ENCODE data around the gene MCM5.

MCM5 gene

DNA sequence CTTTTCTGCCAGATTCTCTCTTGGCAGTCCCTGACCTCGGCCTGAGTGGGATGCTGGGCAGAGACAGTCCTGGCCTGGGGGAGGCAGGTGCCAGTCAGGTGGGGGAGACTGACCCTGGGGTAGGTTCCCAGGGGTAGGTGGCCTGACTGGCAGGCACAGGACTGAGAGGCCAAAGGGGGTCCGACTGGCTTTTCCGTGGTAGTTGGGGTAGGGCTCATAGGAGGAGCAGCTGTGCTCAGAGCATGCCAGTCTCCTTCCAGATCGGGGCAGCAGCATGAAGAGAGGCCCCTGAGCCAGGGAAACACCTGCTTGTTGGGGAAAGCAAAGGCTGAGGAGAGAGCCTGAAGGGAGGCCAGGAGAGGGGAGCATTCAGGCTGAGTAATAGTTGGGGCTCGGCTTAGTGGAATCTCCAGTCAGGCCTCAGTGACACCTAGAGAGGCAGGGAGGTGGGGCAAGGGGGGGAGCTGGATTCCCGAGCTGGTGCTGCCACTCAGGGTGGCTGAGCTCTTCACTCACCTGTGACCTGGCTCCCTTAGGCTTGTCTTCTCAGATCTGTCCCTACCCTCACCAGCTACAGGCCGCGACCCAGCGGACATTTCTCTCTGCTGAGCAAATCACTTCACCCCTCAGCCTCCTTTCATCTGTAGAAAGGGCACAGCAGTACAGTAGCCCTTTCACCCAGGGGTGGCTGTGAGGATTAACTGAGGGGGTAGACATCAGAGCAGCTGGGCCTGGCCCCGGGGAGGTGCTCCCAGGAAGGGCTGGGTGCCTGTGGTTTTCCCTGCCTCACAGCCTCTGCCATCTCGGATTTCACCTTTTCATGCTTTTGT lies 26.2 kb downstream of the MCM5 start:
- H3K4me1 ChIP-seq (ENCODE audit: control insufficient read depth in 5 of 5, insufficient read depth in 5 of 5, low read length in 5 of 5): peaks cover 3 to 4% (median 3%) of the 10 kb centered on the region in 5 donors
- H3K4me3 ChIP-seq (ENCODE audit: low read depth in 1 of 5, low read length in 5 of 5): no peak overlapping the region
- H3K27me3 ChIP-seq (ENCODE audit: control insufficient read depth in 5 of 5, insufficient read depth in 4 of 5, low read length in 5 of 5): no peaks in the 10 kb centered on the region
- no peak overlapping the region for H3K9ac ChIP-seq (ENCODE audit: low read length in 5 of 5)
- peaks cover 0 to 60% (median 37%) of the 10 kb centered on the region in 5 donors for H3K36me3 ChIP-seq (ENCODE audit: control insufficient read depth in 5 of 5, insufficient read depth in 5 of 5, low read length in 5 of 5)
- no peak overlapping the region for H3K27ac ChIP-seq (ENCODE audit: low read depth, low read length)
- no peaks in the 10 kb centered on the region for H3K9me3 ChIP-seq (ENCODE audit: control insufficient read depth in 5 of 5, low read length in 5 of 5)

DNA sequence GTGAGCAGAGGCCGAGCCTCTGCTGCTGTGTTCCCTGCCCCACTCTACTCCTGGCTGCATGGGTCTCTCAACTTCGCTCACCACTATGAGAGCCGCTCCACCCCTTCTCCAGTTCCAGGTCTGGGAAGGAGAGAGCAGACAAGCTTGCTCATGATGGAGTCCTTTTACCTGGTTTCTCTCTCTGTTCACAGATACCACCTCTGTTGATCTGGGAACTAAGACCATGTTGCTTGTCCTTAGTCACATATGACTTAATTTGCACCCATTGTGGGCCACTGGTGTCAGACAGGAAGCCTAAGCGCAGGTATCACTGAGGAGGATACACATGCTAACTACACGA lies 26.8 kb downstream of the MCM5 start:
- H3K27ac ChIP-seq (ENCODE audit: low read depth, low read length): no peak overlapping the region
- no peaks in the 10 kb centered on the region for H3K27me3 ChIP-seq (ENCODE audit: control insufficient read depth in 5 of 5, insufficient read depth in 4 of 5, low read length in 5 of 5)
- no peak overlapping the region for H3K4me3 ChIP-seq (ENCODE audit: low read depth in 1 of 5, low read length in 5 of 5)
- peaks cover 0 to 54% (median 31%) of the 10 kb centered on the region in 5 donors for H3K36me3 ChIP-seq (ENCODE audit: control insufficient read depth in 5 of 5, insufficient read depth in 5 of 5, low read length in 5 of 5)
- no peak overlapping the region for H3K9ac ChIP-seq (ENCODE audit: low read length in 5 of 5)
- H3K4me1 ChIP-seq (ENCODE audit: control insufficient read depth in 5 of 5, insufficient read depth in 5 of 5, low read length in 5 of 5): peaks cover 3 to 8% (median 5%) of the 10 kb centered on the region in 5 donors
- H3K9me3 ChIP-seq (ENCODE audit: control insufficient read depth in 5 of 5, low read length in 5 of 5): no peaks in the 10 kb centered on the region

DNA sequence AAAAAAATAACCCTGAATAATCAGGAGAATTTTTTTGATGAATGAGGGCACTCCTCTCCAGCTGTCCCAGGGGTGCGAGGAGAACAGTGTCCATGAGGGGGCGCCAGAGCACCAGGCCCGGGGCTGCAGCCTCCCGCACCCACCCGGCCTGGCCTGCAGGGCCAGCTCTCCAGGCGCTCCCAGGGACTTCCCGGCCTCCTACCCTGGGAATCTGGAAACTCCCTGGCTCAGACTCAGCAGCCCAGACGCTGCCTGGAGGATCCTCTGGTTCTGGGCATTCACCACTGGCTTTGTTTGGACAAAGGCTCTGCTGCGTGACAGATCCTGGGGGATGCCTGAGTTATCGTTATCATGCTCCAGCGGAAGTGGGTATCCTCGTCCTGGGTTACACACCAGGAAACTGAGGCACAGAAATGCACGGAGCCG lies 31.0 kb downstream of the MCM5 start:
- peak overlapping the region in 1 of 5 donors; percentile 35 for H3K9ac ChIP-seq (ENCODE audit: low read length in 5 of 5)
- peak overlapping the region; percentile 50 for H3K27ac ChIP-seq (ENCODE audit: low read depth, low read length)
- H3K9me3 ChIP-seq (ENCODE audit: control insufficient read depth in 5 of 5, low read length in 5 of 5): peaks cover 2 to 17% (median 14%) of the 10 kb centered on the region in 5 donors
- peaks cover 0 to 29% (median 5%) of the 10 kb centered on the region in 5 donors for H3K36me3 ChIP-seq (ENCODE audit: control insufficient read depth in 5 of 5, insufficient read depth in 5 of 5, low read length in 5 of 5)
- H3K4me1 ChIP-seq (ENCODE audit: control insufficient read depth in 5 of 5, insufficient read depth in 5 of 5, low read length in 5 of 5): peaks cover 3 to 8% (median 5%) of the 10 kb centered on the region in 5 donors
- H3K27me3 ChIP-seq (ENCODE audit: control insufficient read depth in 5 of 5, insufficient read depth in 4 of 5, low read length in 5 of 5): no peaks in the 10 kb centered on the region
- H3K4me3 ChIP-seq (ENCODE audit: low read depth in 1 of 5, low read length in 5 of 5): no peak overlapping the region

DNA sequence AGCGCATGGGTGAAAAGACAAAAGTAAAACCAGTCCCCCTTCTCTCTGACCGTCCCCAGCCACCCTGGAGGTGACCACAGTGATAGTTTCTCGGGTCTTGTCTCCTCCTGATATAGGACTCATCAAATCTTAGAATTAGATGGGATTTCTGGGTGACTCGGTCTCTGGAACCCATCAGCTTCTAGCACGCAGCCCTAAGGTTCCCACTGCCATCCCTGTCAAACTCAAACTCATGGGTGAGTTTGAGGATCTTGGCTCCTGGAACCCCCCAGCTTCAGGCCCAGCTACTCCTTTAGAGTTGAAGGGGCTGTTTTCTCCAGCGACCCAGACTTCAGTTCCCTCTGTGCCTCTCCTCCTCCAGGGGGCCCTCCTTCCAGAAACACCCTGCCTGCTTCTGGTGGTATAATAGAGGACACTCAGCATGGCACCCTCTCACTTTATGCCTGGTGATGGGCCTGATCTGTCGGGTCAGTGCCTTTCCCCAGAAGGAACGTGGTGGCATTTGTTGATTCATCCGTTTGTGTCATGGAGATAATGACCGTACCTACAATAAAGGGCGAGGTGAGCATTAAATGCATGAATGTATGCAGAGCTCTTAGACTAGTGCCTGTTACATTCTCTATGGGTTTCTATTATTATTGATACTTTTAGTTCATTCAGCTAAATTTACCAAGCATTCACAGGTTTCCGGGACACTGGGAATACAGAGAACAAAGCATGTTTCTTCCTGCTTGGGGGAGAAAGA lies 31.7 kb downstream of the MCM5 start:
- Histone ChIP-seq H3K36me3 (ENCODE audit: control insufficient read depth in 5 of 5, insufficient read depth in 5 of 5, low read length in 5 of 5) (peaks cover 0 to 23% (median 5%) of the 10 kb centered on the region in 5 donors), H3K4me3 (ENCODE audit: low read depth in 1 of 5, low read length in 5 of 5) (no peak overlapping the region), H3K9me3 (ENCODE audit: control insufficient read depth in 5 of 5, low read length in 5 of 5) (peaks cover 2 to 17% (median 14%) of the 10 kb centered on the region in 5 donors), H3K27ac (ENCODE audit: low read depth, low read length) (peak overlapping the region; percentile 50), H3K4me1 (ENCODE audit: control insufficient read depth in 5 of 5, insufficient read depth in 5 of 5, low read length in 5 of 5) (peaks cover 3 to 8% (median 5%) of the 10 kb centered on the region in 5 donors), H3K27me3 (ENCODE audit: control insufficient read depth in 5 of 5, insufficient read depth in 4 of 5, low read length in 5 of 5) (no peaks in the 10 kb centered on the region), H3K9ac (ENCODE audit: low read length in 5 of 5) (no peak overlapping the region)

DNA sequence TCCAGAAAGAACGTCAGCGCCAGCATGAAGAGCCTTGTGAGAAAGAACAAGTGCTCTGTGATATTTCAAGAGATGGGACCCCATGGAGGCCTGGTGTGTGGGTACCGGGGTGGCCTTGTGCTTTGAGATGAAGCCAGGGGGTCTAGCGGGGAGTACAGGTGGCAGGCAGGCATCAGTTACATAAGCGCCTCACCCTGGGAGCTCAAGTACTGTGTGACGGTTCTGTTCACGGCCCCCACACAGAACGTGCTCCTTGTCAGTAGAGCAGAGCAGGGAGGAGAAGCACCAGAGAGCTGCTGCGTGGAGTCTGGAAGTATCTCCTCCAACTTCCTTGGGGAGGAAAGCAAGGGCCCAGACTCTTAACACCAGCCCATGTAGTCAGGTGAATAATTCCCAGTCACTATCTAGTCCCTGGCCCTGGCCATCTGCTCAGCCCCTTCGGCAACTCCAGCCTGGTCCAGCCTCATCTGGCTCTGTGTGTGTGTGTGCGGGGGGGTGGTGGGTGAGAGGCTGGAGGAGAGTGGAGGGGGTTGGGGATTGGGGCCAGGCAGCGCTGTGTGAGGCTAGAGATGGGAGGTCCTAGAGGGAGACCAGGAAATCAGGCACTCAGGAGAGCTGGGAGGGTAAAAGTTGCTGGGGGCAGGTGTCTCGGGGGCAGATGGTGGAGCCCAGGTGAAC lies 32.4 kb downstream of the MCM5 start:
- Histone ChIP-seq H3K4me1 (ENCODE audit: control insufficient read depth in 5 of 5, insufficient read depth in 5 of 5, low read length in 5 of 5) (peaks cover 3 to 8% (median 5%) of the 10 kb centered on the region in 5 donors), H3K9ac (ENCODE audit: low read length in 5 of 5) (no peak overlapping the region), H3K27me3 (ENCODE audit: control insufficient read depth in 5 of 5, insufficient read depth in 4 of 5, low read length in 5 of 5) (no peaks in the 10 kb centered on the region), H3K9me3 (ENCODE audit: control insufficient read depth in 5 of 5, low read length in 5 of 5) (peaks cover 2 to 17% (median 14%) of the 10 kb centered on the region in 5 donors), H3K4me3 (ENCODE audit: low read depth in 1 of 5, low read length in 5 of 5) (no peak overlapping the region), H3K36me3 (ENCODE audit: control insufficient read depth in 5 of 5, insufficient read depth in 5 of 5, low read length in 5 of 5) (peaks cover 0 to 17% (median 5%) of the 10 kb centered on the region in 5 donors), H3K27ac (ENCODE audit: low read depth, low read length) (no peak overlapping the region)

DNA sequence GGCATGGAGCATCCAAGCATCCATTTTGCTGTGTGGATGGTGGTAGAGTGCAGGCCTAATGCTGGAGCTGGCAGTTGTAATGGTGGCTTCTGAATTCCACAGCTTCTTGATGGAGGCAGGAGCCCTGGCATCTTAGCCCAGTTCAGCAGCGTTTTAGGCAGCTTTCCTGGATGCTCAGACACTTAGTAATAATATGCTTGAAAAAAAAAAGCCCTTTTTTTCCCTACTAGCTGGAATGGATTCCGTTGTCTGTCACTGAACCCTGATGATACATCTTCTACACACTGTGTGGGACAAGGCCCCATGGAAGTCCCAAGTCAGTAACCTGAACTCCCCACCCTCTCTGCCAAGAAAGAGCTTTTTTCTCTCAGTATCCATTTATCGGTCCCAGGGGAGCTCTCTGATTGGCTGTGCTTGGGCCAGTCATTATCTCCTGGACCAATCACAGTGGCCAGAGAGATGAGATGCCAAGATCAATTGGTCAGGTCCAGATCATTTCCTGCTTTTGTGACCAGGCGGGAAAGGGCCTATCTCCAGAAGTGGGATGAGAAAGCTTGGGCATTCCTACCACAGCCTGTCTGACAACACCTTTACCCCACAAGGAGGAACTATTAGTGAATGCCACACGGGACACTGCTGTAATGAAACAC lies 34.2 kb downstream of the MCM5 start:
- peaks cover 0 to 12% (median 5%) of the 10 kb centered on the region in 5 donors for H3K36me3 ChIP-seq (ENCODE audit: control insufficient read depth in 5 of 5, insufficient read depth in 5 of 5, low read length in 5 of 5)
- peaks cover 2 to 17% (median 14%) of the 10 kb centered on the region in 5 donors for H3K9me3 ChIP-seq (ENCODE audit: control insufficient read depth in 5 of 5, low read length in 5 of 5)
- peaks cover 3 to 8% (median 5%) of the 10 kb centered on the region in 5 donors for H3K4me1 ChIP-seq (ENCODE audit: control insufficient read depth in 5 of 5, insufficient read depth in 5 of 5, low read length in 5 of 5)
- H3K9ac ChIP-seq (ENCODE audit: low read length in 5 of 5): no peak overlapping the region
- H3K4me3 ChIP-seq (ENCODE audit: low read depth in 1 of 5, low read length in 5 of 5): peak overlapping the region in 2 of 5 donors; percentile 14 to 28
- H3K27me3 ChIP-seq (ENCODE audit: control insufficient read depth in 5 of 5, insufficient read depth in 4 of 5, low read length in 5 of 5): no peaks in the 10 kb centered on the region
- no peak overlapping the region for H3K27ac ChIP-seq (ENCODE audit: low read depth, low read length)

DNA sequence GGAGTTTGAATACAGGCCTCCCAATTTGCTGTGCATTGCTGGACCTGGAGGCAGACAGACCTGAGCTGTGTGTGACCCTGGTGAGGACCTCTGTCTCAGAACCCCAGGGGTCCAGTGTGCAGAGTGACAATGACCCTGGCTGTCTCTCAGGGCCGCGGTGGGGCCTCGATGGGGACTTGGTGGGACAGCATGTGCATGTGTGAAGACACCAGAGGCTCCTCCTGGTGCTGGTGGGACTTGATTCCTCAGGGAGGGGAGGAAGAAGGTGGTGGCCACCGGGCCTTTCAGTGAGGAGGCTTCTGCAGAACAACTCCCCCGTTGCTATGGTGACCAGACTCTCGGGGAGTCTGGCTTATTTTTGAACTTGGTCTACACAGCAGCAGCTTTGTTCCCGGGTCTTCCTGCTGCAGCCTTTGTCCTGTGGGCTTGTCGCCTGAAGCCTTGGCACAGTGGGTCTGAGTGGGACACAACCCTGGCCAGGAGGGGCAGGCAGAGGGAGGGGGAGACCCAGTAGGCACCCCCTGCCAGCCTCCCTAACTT lies 35.3 kb downstream of the MCM5 start:
- Histone ChIP-seq H3K27ac (ENCODE audit: low read depth, low read length) (no peak overlapping the region), H3K9ac (ENCODE audit: low read length in 5 of 5) (no peak overlapping the region), H3K4me3 (ENCODE audit: low read depth in 1 of 5, low read length in 5 of 5) (no peak overlapping the region), H3K36me3 (ENCODE audit: control insufficient read depth in 5 of 5, insufficient read depth in 5 of 5, low read length in 5 of 5) (peaks cover 0 to 12% (median 5%) of the 10 kb centered on the region in 5 donors), H3K4me1 (ENCODE audit: control insufficient read depth in 5 of 5, insufficient read depth in 5 of 5, low read length in 5 of 5) (peaks cover 3 to 12% (median 5%) of the 10 kb centered on the region in 5 donors), H3K27me3 (ENCODE audit: control insufficient read depth in 5 of 5, insufficient read depth in 4 of 5, low read length in 5 of 5) (no peaks in the 10 kb centered on the region), H3K9me3 (ENCODE audit: control insufficient read depth in 5 of 5, low read length in 5 of 5) (peaks cover 2 to 17% (median 14%) of the 10 kb centered on the region in 5 donors)

DNA sequence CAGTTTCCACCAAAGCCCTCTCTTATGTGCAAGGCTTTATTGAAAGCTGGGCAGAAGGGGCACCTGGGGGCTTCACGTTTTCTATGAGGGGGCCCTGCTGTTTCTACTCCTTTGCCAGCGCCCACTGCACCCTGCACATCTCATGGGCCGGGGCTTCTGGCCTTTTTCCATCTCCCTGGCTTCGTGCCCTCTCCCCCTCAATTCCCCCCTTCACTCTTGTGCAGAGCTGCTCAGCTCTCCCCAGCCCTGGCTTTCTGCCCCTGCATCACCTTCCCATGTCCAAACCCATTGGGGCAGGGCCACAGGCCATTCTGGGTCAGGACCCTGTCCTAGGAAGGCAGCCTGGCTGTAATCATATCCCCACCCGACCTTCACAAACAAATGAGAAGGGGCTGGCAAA lies 36.5 kb downstream of the MCM5 start:
- H3K4me3 ChIP-seq (ENCODE audit: low read depth in 1 of 5, low read length in 5 of 5): no peak overlapping the region
- peaks cover 0 to 12% (median 5%) of the 10 kb centered on the region in 5 donors for H3K36me3 ChIP-seq (ENCODE audit: control insufficient read depth in 5 of 5, insufficient read depth in 5 of 5, low read length in 5 of 5)
- no peak overlapping the region for H3K9ac ChIP-seq (ENCODE audit: low read length in 5 of 5)
- peaks cover 0 to 7% (median 0%) of the 10 kb centered on the region in 5 donors for H3K4me1 ChIP-seq (ENCODE audit: control insufficient read depth in 5 of 5, insufficient read depth in 5 of 5, low read length in 5 of 5)
- H3K27me3 ChIP-seq (ENCODE audit: control insufficient read depth in 5 of 5, insufficient read depth in 4 of 5, low read length in 5 of 5): no peaks in the 10 kb centered on the region
- H3K27ac ChIP-seq (ENCODE audit: low read depth, low read length): no peak overlapping the region
- peaks cover 2 to 17% (median 14%) of the 10 kb centered on the region in 5 donors for H3K9me3 ChIP-seq (ENCODE audit: control insufficient read depth in 5 of 5, low read length in 5 of 5)

DNA sequence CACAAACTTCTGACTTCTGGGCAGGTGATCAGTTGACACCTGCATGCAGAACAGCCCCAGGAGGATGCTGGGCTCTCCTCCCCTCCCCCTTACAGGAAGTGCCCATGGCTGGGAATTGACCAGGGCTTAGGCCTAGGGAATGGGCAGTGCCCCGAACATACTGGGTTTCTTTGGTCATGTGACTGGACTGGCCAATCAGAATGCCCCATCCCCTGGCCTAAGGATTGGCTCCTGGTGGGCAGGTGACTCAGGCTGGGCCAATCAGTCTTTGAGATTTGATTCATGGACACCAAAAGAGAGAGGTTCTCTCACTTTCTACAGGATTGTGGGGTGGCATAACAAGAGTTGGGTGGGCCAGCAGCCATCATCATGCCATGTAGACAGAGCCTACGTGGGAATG lies 37.1 kb downstream of the MCM5 start:
- H3K4me1 ChIP-seq (ENCODE audit: control insufficient read depth in 5 of 5, insufficient read depth in 5 of 5, low read length in 5 of 5): peaks cover 0 to 4% (median 0%) of the 10 kb centered on the region in 5 donors
- no peaks in the 10 kb centered on the region for H3K27me3 ChIP-seq (ENCODE audit: control insufficient read depth in 5 of 5, insufficient read depth in 4 of 5, low read length in 5 of 5)
- no peak overlapping the region for H3K27ac ChIP-seq (ENCODE audit: low read depth, low read length)
- H3K36me3 ChIP-seq (ENCODE audit: control insufficient read depth in 5 of 5, insufficient read depth in 5 of 5, low read length in 5 of 5): peaks cover 0 to 12% (median 5%) of the 10 kb centered on the region in 5 donors
- H3K9me3 ChIP-seq (ENCODE audit: control insufficient read depth in 5 of 5, low read length in 5 of 5): peaks cover 2 to 17% (median 14%) of the 10 kb centered on the region in 5 donors
- no peak overlapping the region for H3K4me3 ChIP-seq (ENCODE audit: low read depth in 1 of 5, low read length in 5 of 5)
- H3K9ac ChIP-seq (ENCODE audit: low read length in 5 of 5): no peak overlapping the region

Measured in subcutaneous abdominal adipose tissue (tissue), 5 donors.